Kidney (tissue), 14 donors: Measurements from ENCODE around the gene APOB. TPM values are rescaled to one million over a fixed set of nuclear protein-coding genes. Genes with fewer than 3 reads are reported as not detected.

ENCODE experiments used
- DNase-seq, 5 donors: peaks; one replicate each; pipeline ENCODE4 v3.0.0-alpha.2; 2013 to 2020
- FAIRE-seq: peaks from 2 replicates; lab custom pipeline; 2012; peaks lifted over from hg19 to GRCh38; lab: Jason Lieb, UNC
- H3K27ac ChIP-seq, 2 donors: one replicate each; pipeline ENCODE4 v1.7.0; 2013; ENCODE audit warnings: low read depth in 2 of 2, low read length in 2 of 2, inconsistent platforms in 1 of 2
- H3K27me3 ChIP-seq: one replicate; pipeline ENCODE4 v1.7.1; 2013; ENCODE audit warnings: low read length, inconsistent platforms; ENCODE audit not compliant: control insufficient read depth, insufficient read depth
- H3K36me3 ChIP-seq, 3 donors: one replicate each; pipeline versions ENCODE4 v1.7.0 to v1.7.1; 2013; ENCODE audit warnings: low read length in 3 of 3, control low read depth in 1 of 3, inconsistent platforms in 1 of 3; ENCODE audit not compliant: insufficient read depth in 3 of 3, control insufficient read depth in 2 of 3
- H3K4me1 ChIP-seq, 3 donors: one replicate each; pipeline versions ENCODE4 v1.7.0 to v1.7.1; 2013; ENCODE audit warnings: low read length in 3 of 3, inconsistent platforms in 1 of 3, low read depth in 1 of 3; ENCODE audit not compliant: control insufficient read depth in 2 of 3, insufficient read depth in 2 of 3
- H3K4me3 ChIP-seq, 3 donors: one replicate each; pipeline versions ENCODE4 v1.7.0 to v1.8.1; 2013; ENCODE audit warnings: low read length in 3 of 3, control low read depth in 1 of 3, inconsistent platforms in 1 of 3
- H3K9ac ChIP-seq, 3 donors: one replicate each; pipeline versions ENCODE4 v1.7.0 to v1.7.1; 2013; ENCODE audit warnings: low read length in 3 of 3, control low read depth in 1 of 3, inconsistent platforms in 1 of 3
- H3K9me3 ChIP-seq, 3 donors: one replicate each; pipeline versions ENCODE4 v1.7.0 to v1.7.1; 2013; ENCODE audit warnings: low read length in 3 of 3, control low read depth in 1 of 3, inconsistent platforms in 1 of 3; ENCODE audit not compliant: control insufficient read depth in 2 of 3, insufficient read depth in 1 of 3
- intact Hi-C: fragments of 100-400 bp; cut with DNase I; formaldehyde crosslinking; loops from one replicate; pipeline ENCODE4 v1.11.1; 2022
- polyA plus RNA-seq: library from polyadenylated mRNA; stranded (reverse); fragments of 350-450 nt; fragmentation: Illumina TruSeq; extraction: RNeasy Lipid Tissue Mini Kit (QIAGEN cat#74804); gene quantifications from one replicate; pipeline ENCODE4 v1.2.3, GENCODE V29; 2014; ENCODE audit warnings: low read depth, low replicate concordance; ENCODE audit not compliant: insufficient read depth
- total RNA-seq: library from RNA; stranded (reverse); fragmentation: NEBNext Ultra II Directional; extraction: Animal tissue kit (Norgen Biotek cat#: 25700); gene quantifications from one replicate; pipeline ENCODE4 v1.2.1, GENCODE V29; 2021
- TF ChIP-seq, protein P1 (sequence below): IDR thresholded peaks from 3 replicates; pipeline ENCODE4 v1.5.1; 2012; ENCODE audit warnings: mild to moderate bottlenecking, moderate library complexity, borderline replicate concordance; ENCODE audit not compliant: insufficient read depth; ENCODE audit errors: extremely low read depth
- donor health status: control.
- donor health status: control.
- donor health status: control.
- donor health status: control.
- donor health status: control.
- donor health status: DM: yes; HTN: yes; CAD: no.
- donor health status: Normal renal cell carcinoma (clear cell type).

APOB gene
- total and polyA plus RNA-seq, 2 donors from 2014 or later = 0.11 to 0.57 TPM

DNA sequence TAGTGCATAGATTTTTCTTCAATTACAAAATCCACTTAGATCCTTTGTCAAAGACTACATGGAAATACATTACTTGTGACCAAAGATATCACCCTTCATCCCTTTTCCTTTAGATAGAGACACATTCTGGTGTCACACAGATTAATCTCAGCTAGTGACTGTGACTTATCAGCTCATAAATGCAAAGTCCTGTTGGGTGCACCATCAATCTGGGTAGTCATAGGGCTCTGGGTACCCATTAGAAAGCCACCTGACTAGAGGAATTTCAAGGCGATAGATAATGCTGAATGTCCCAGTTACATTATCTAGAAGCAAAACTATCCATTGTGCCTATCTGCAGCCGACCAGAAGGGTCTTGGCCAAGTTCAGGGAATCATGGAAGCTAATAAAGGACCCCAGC is 2.6 kb upstream of the APOB start:
- Histone ChIP-seq H3K4me1 (peaks cover 0 to 2% (median 0%) of the 10 kb centered on the region in 3 donors), H3K9me3 (no peaks in the 10 kb centered on the region), H3K9ac (no peak overlapping the region), H3K27me3 (no peaks in the 10 kb centered on the region), H3K36me3 (no peaks in the 10 kb centered on the region), H3K27ac (no peak overlapping the region), H3K4me3 (no peak overlapping the region)
- TF ChIP-seq, protein P1, sequence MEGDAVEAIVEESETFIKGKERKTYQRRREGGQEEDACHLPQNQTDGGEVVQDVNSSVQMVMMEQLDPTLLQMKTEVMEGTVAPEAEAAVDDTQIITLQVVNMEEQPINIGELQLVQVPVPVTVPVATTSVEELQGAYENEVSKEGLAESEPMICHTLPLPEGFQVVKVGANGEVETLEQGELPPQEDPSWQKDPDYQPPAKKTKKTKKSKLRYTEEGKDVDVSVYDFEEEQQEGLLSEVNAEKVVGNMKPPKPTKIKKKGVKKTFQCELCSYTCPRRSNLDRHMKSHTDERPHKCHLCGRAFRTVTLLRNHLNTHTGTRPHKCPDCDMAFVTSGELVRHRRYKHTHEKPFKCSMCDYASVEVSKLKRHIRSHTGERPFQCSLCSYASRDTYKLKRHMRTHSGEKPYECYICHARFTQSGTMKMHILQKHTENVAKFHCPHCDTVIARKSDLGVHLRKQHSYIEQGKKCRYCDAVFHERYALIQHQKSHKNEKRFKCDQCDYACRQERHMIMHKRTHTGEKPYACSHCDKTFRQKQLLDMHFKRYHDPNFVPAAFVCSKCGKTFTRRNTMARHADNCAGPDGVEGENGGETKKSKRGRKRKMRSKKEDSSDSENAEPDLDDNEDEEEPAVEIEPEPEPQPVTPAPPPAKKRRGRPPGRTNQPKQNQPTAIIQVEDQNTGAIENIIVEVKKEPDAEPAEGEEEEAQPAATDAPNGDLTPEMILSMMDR = no peak
- FAIRE-seq (no peak), DNase-seq (no peak)
- intact Hi-C loops = no loop called here

DNA sequence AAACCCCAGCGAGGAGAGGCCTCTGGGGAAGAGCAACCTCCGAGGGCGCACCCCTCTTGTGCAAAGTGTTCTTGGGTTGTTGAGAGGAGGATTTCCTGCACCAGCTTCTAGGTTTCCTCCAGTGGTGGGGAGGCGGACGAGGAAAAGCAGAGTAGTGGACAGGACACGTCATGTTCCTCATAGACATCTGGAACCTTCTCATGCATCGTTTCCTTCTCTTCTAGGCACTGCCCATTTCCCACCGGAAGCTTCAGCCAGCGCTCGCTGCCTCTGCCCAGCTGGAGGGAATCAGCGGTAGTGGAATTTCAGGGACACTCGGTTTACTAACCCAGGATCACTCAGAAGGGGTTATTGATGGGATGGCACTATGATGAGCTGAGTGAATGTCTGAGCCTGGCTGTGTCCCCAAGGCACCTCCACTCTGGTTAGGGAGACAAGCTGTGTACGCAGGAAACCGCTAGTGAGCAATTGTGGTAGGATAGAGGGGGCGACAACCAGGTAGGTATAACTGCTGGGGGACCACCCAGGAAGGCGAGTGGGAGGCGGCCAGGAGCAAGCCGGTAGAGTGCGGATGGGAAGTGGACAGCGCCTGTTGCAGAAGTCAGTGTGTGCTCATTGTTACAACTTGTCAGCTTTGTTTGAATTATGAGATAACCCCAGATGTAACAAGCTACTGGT is 960 bp upstream of the APOB start:
- H3K27ac ChIP-seq = no peak overlapping the region
- DNase-seq = no peak
- H3K9ac ChIP-seq = no peak overlapping the region
- TF ChIP-seq, protein P1 = no peak
- intact Hi-C loops = no loop called here
- H3K4me3 ChIP-seq = no peak overlapping the region
- no peak for FAIRE-seq
- no peaks in the 10 kb centered on the region for H3K36me3 ChIP-seq
- H3K9me3 ChIP-seq = no peaks in the 10 kb centered on the region
- peaks cover 0 to 2% (median 0%) of the 10 kb centered on the region in 3 donors for H3K4me1 ChIP-seq
- H3K27me3 ChIP-seq = no peaks in the 10 kb centered on the region

DNA sequence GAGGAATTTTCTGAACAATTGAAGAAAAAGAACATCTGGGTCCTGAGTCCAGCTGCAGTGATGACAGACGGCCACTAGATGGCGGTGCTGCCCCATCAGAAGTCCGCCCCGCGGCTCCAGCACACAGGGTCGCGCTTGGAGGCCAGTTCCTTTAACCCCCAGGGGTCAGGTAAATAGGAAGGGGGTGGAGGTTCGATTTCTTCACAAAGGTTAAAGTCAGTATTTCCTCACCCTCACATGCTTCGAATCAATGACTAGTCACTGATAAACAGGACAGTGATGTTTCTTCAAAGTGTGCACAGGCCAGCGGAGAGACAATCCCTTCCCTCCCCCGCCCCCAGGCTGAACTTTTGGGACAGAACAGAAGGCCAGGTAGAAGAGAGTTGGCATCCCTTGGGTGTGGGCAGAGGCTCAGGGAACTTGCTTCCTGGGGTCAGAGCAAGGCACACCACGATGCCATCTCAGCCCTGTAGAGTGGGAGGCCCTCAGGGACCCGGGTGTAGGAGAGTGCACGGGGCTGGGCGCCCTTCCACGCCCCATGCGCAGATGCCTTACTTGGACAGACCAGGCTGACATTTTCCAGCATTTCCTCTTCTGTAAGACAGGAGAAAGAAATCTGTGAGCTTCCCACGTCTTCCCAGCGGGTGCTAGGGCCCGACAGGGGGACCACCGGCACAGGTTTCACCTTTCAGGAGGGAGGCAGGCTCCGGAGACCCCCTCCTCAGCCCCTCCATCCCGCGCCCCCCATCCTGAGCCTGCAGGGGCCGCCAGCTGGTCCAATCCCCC is 722 bp downstream of the APOB start:
- H3K9me3 ChIP-seq = no peaks in the 10 kb centered on the region
- H3K4me1 ChIP-seq = peaks cover 0 to 4% (median 0%) of the 10 kb centered on the region in 3 donors
- TF ChIP-seq, protein P1 = peak; percentile 99
- DNase-seq (peak; percentile 70 to 82 (median 80)), FAIRE-seq (peak; percentile 29)
- H3K27me3 ChIP-seq = no peaks in the 10 kb centered on the region
- intact Hi-C loops = no loop called here
- H3K4me3 ChIP-seq = no peak overlapping the region
- no peaks in the 10 kb centered on the region for H3K36me3 ChIP-seq
- no peak overlapping the region for H3K9ac ChIP-seq
- H3K27ac ChIP-seq = no peak overlapping the region
